Muscle of leg (tissue), 11 donors: ENCODE measurements around the gene MTMR12. TPM values are rescaled to one million over a fixed set of nuclear protein-coding genes. Genes with fewer than 3 reads are reported as not detected.

ENCODE experiments used
- DNase-seq: peaks from one replicate; pipeline ENCODE4 v3.0.0; 2013
- H3K27ac ChIP-seq: one replicate; pipeline ENCODE4 v1.5.1; 2013; ENCODE audit warnings: mild to moderate bottlenecking, low read length, control low read depth
- H3K27me3 ChIP-seq: one replicate; pipeline ENCODE4 v1.6.1; 2013; ENCODE audit warnings: low read length; ENCODE audit not compliant: control insufficient read depth, insufficient read depth
- H3K36me3 ChIP-seq: one replicate; pipeline ENCODE4 v1.6.1; 2013; ENCODE audit warnings: low read length; ENCODE audit not compliant: control insufficient read depth, insufficient read depth
- H3K4me1 ChIP-seq: one replicate; pipeline ENCODE4 v1.6.1; 2013; ENCODE audit warnings: low read length; ENCODE audit not compliant: control insufficient read depth, insufficient read depth
- H3K4me3 ChIP-seq: one replicate; pipeline ENCODE4 v1.5.1; 2013; ENCODE audit warnings: low read length, control low read depth
- H3K9me3 ChIP-seq: replicated peaks from 2 replicates; pipeline ENCODE4 v1.6.1; 2013; ENCODE audit warnings: low read depth, low read length; ENCODE audit not compliant: control insufficient read depth
- WGBS: methylation state at CpG from one replicate; pipeline ENCODE4 v1.1.5; 2013; ENCODE audit warnings: missing lambda C conversion rate; ENCODE audit not compliant: insufficient coverage; 5-methylcytosine and 5-hydroxymethylcytosine counted together
- polyA plus RNA-seq, 8 donors: library from polyadenylated mRNA; unstranded; fragments of 120-200 nt; gene quantifications; one replicate each; pipeline versions ENCODE4 v1.2.1 to v1.2.3, GENCODE V29; 2013; ENCODE audit warnings: inconsistent platforms in 1 of 8, low replicate concordance in 1 of 8; ENCODE audit not compliant: insufficient read length in 8 of 8, insufficient read depth in 1 of 8
- total RNA-seq: library from RNA; stranded (reverse); fragments of 120-200 nt; gene quantifications from one replicate; pipeline ENCODE4 v1.2.4, GENCODE V29; 2013

The MTMR12 gene
- total and polyA plus RNA-seq, 9 donors, result 12.9 to 19.2 (median 15.2) TPM

- Histone ChIP-seq H3K9me3 (peaks cover 16% of the 10 kb centered on the region), H3K4me3 (no peak overlapping the region), H3K27ac (no peak overlapping the region), H3K4me1 (no peaks in the 10 kb centered on the region), H3K36me3 (no peaks in the 10 kb centered on the region), H3K27me3 (no peaks in the 10 kb centered on the region)
- DNase-seq, result no peak
- WGBS, result no CpG with 5 or more reads among the region's 2 CpGs
These were observed 30.4 kb upstream of the MTMR12 start for GRCh38 chr5:32343058-32343672.

DNA sequence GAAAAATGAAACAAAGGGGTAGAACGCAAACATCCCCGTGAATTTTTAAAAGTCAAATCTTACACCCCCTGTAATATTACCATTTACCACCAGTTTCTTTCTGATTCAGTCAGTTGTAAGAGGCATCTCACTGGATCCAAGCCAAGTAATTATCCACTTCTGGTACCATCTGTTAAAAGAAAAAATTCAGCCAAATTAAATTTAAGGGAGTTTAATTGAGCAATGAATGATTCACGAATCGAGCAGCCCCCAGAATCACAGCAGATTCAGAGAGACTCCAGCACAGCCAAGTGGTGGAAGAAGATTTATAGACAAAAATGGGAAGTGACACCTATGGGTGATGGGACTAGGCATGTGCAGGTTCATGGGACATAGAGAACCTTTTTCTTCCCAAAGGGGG lies 29.9 kb upstream of the MTMR12 start:
- DNase-seq, result no peak
- no peak overlapping the region for H3K4me3 ChIP-seq
- H3K4me1 ChIP-seq, result no peaks in the 10 kb centered on the region
- H3K27ac ChIP-seq, result no peak overlapping the region
- no peaks in the 10 kb centered on the region for H3K27me3 ChIP-seq
- WGBS, result no CpG with 5 or more reads among the region's 4 CpGs
- no peaks in the 10 kb centered on the region for H3K36me3 ChIP-seq
- H3K9me3 ChIP-seq, result peaks cover 16% of the 10 kb centered on the region

GRCh38 chr5:32339878-32340277 lies 27.1 kb upstream of the MTMR12 start:
- H3K27ac ChIP-seq, result no peak overlapping the region
- H3K36me3 ChIP-seq, result no peaks in the 10 kb centered on the region
- H3K9me3 ChIP-seq, result peaks cover 16% of the 10 kb centered on the region
- no peaks in the 10 kb centered on the region for H3K4me1 ChIP-seq
- DNase-seq, result no peak
- no peak overlapping the region for H3K4me3 ChIP-seq
- no peaks in the 10 kb centered on the region for H3K27me3 ChIP-seq
- no CpG with 5 or more reads among the region's 4 CpGs for WGBS

DNA sequence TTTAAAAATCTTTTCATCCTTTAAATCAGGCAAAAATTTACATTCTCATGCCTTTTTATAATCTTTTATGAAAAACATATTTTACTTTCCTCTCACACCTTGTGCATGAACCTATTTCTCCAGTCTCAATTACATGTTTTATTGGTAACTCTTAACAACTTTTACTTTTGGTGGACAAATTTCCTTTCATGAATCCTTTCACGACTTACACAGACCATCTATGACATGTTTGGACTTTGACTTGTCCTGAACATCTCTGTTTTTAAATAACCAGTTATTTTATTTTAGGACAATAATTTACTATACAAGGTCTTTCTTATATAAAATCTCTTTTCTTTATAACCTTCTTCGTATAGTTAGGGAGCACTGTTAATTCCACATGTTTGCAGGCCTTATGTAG lies 26.5 kb upstream of the MTMR12 start:
- H3K4me3 ChIP-seq, result no peak overlapping the region
- no peaks in the 10 kb centered on the region for H3K27me3 ChIP-seq
- H3K36me3 ChIP-seq, result no peaks in the 10 kb centered on the region
- DNase-seq, result no peak
- H3K27ac ChIP-seq, result no peak overlapping the region
- WGBS, result no CpG with 5 or more reads among the region's 2 CpGs
- H3K4me1 ChIP-seq, result no peaks in the 10 kb centered on the region
- peaks cover 16% of the 10 kb centered on the region for H3K9me3 ChIP-seq

- Histone ChIP-seq H3K4me1 (peaks cover 3% of the 10 kb centered on the region), H3K4me3 (no peak overlapping the region), H3K9me3 (no peaks in the 10 kb centered on the region), H3K27me3 (no peaks in the 10 kb centered on the region), H3K36me3 (no peaks in the 10 kb centered on the region), H3K27ac (no peak overlapping the region)
- 100% methylated on average over 2 of the region's 10 CpGs for WGBS
- DNase-seq, result no peak
These were observed 20.2 kb upstream of the MTMR12 start for GRCh38 chr5:32332966-32333365.

DNA sequence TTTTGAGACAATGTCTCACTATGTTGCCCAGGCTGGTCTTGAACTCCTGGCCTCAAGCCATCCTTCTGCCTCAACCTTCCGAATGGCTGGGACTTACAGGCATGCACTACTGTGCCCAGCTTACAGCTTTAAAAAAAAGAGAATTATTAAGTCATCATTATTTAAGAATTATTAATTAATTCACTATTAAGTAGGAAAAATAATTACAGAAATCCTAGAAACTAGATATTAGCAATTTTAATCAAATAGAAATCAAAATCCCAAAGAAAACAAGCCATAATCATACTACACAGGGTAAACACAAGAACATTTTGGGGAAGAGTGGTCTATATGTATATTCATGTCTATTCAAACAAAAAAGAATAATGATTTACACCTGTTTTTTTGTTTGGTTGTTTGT lies 19.6 kb upstream of the MTMR12 start:
- DNase-seq, result no peak
- no peaks in the 10 kb centered on the region for H3K36me3 ChIP-seq
- WGBS, result no CpG with 5 or more reads among the region's 1 CpG
- peaks cover 3% of the 10 kb centered on the region for H3K4me1 ChIP-seq
- no peak overlapping the region for H3K27ac ChIP-seq
- no peaks in the 10 kb centered on the region for H3K27me3 ChIP-seq
- H3K4me3 ChIP-seq, result no peak overlapping the region
- no peaks in the 10 kb centered on the region for H3K9me3 ChIP-seq

GRCh38 chr5:32331935-32332274 lies 19.2 kb upstream of the MTMR12 start:
- H3K36me3 ChIP-seq, result no peaks in the 10 kb centered on the region
- no peak overlapping the region for H3K27ac ChIP-seq
- peaks cover 3% of the 10 kb centered on the region for H3K4me1 ChIP-seq
- no CpG with 5 or more reads among the region's 3 CpGs for WGBS
- H3K9me3 ChIP-seq, result no peaks in the 10 kb centered on the region
- H3K27me3 ChIP-seq, result no peaks in the 10 kb centered on the region
- DNase-seq, result no peak
- H3K4me3 ChIP-seq, result no peak overlapping the region

- no peaks in the 10 kb centered on the region for H3K9me3 ChIP-seq
- H3K4me3 ChIP-seq, result no peak overlapping the region
- no peaks in the 10 kb centered on the region for H3K36me3 ChIP-seq
- no peaks in the 10 kb centered on the region for H3K27me3 ChIP-seq
- DNase-seq, result no peak
- H3K27ac ChIP-seq, result no peak overlapping the region
- WGBS, result 64% methylated on average over 7 of the region's 11 CpGs
- H3K4me1 ChIP-seq, result peaks cover 3% of the 10 kb centered on the region
These were observed 18.6 kb upstream of the MTMR12 start for GRCh38 chr5:32331217-32331934.

GRCh38 chr5:32330126-32330971 lies 17.6 kb upstream of the MTMR12 start:
- 59% methylated on average over 3 of the region's 11 CpGs for WGBS
- Histone ChIP-seq H3K27ac (no peak overlapping the region), H3K4me3 (no peak overlapping the region)

GRCh38 chr5:32329395-32329834 lies 16.7 kb upstream of the MTMR12 start:
- Histone ChIP-seq H3K36me3 (no peaks in the 10 kb centered on the region), H3K27ac (no peak overlapping the region), H3K4me1 (peaks cover 3% of the 10 kb centered on the region), H3K9me3 (no peaks in the 10 kb centered on the region), H3K4me3 (no peak overlapping the region), H3K27me3 (no peaks in the 10 kb centered on the region)
- peak; percentile 59 for DNase-seq
- WGBS, result 28% methylated on average over 8 of the region's 10 CpGs

More at GRCh38 chr5:32330126-32330971, 17.6 kb upstream of the MTMR12 start:
- H3K9me3 ChIP-seq, result no peaks in the 10 kb centered on the region
- H3K4me1 ChIP-seq, result peaks cover 3% of the 10 kb centered on the region
- H3K27me3 ChIP-seq, result no peaks in the 10 kb centered on the region
- no peaks in the 10 kb centered on the region for H3K36me3 ChIP-seq
- no peak for DNase-seq
